Measurements from ENCODE around the gene PPM1A.

The PPM1A gene

DNA sequence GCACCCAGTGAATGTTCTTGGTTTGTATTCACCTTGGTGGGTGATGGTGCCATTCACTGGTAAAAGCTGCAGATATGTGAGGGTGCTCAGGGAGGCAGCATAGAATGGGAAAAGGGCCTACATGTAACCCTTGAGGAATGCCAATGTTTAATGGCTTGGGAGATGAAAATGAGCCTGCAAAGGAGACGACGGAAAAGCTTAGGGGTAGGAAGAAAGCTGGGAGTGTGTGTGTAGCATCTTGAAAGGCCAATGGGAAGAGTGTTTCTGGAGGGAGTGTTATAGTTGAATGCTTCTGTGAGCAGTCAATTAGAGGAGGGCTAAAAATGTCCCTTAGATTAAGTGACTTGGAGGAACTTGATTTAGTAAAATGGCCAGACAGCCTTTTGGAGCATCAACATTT, 24.9 kb downstream of the PPM1A start:
- TF ChIP-seq Cebpa-rat (IDR thresholded peaks at IDR 0.05), result no peak
- Histone ChIP-seq H3K36me3 (peaks cover 9 to 36% (median 23%) of the 10 kb centered on the region in 11 experiments; a peak in 20 of 22 replicates), H4K20me1 (peaks cover 26 to 99% (median 57%) of the 10 kb centered on the region in 11 experiments; a peak in 19 of 22 replicates), H3K9me3 (replicated peaks in 1 of 11) (peaks cover 0 to 14% (median 5%) of the 10 kb centered on the region in 11 experiments; a peak in 10 of 22 replicates), H3K4me3 (no peak overlapping the region), H3K27ac (no peak overlapping the region), H3K9ac (peak overlapping the region in 1 of 11 experiments; percentile 16; a peak in 1 of 22 replicates), H3K27me3 (no peaks in the 10 kb centered on the region), H3K4me2 (peak overlapping the region in 10 of 11 experiments; percentile 24 to 71 (median 45); a peak in 18 of 22 replicates), H3K4me1 (peaks cover 12 to 30% (median 17%) of the 10 kb centered on the region in 10 experiments; a peak in 18 of 20 replicates)

DNA sequence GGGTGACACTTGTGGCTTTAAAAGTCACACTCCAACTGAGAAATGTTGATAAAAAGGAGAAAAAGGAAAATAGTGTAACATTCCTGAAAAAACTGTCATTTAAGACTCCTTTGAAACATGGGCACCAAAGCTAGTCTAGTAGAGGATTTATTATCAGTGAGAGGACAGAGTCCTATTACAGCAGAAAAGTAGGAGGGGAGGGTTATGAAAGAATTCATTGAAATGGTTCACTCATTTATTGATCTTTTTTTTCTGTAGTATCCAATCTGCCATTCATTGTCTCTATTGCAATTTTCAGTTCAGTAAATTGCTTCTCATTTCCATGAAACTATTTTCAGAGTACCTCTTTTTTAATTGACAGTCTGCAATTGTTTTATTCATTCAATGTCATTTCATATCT, 25.4 kb downstream of the PPM1A start:
- no peak for TF ChIP-seq Cebpa-rat (IDR thresholded peaks at IDR 0.05)
- H3K27me3 ChIP-seq, result no peaks in the 10 kb centered on the region
- peak overlapping the region in 8 of 11 experiments; percentile 34 to 71 (median 45); a peak in 12 of 22 replicates for H3K4me2 ChIP-seq
- H3K4me3 ChIP-seq, result no peak overlapping the region
- peak overlapping the region in 1 of 11 experiments; percentile 16; a peak in 1 of 22 replicates for H3K9ac ChIP-seq
- H4K20me1 ChIP-seq, result peaks cover 26 to 99% (median 57%) of the 10 kb centered on the region in 11 experiments; a peak in 19 of 22 replicates
- H3K27ac ChIP-seq, result no peak overlapping the region
- peaks cover 0 to 13% (median 6%) of the 10 kb centered on the region in 11 experiments; a peak in 10 of 22 replicates for H3K9me3 ChIP-seq (replicated peaks in 1 of 11)
- H3K36me3 ChIP-seq, result peaks cover 13 to 36% (median 26%) of the 10 kb centered on the region in 11 experiments; a peak in 20 of 22 replicates
- peaks cover 12 to 35% (median 17%) of the 10 kb centered on the region in 10 experiments; a peak in 18 of 20 replicates for H3K4me1 ChIP-seq

DNA sequence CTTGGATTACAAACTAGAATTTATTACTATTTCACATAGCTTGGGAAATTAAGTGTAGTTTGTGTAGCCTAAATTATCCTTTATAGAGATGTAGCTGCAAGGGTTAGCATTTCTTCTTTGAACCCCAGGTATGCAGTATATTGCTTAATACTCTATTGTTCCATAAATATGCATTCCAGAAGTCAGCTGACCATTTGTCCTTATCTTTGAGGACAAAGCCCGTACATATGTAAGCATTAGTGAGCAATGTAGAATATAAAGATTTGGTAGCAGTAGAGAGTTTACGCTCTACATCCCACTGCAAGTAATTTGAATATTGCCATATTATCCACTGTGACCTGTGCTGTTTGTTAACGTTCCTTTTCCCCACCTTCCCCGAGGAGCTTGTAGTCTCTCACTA, 26.9 kb downstream of the PPM1A start:
- Histone ChIP-seq H3K4me3 (no peak overlapping the region), H3K36me3 (peaks cover 14 to 37% (median 29%) of the 10 kb centered on the region in 11 experiments; a peak in 20 of 22 replicates), H4K20me1 (peaks cover 26 to 99% (median 55%) of the 10 kb centered on the region in 11 experiments; a peak in 19 of 22 replicates), H3K4me2 (no peak overlapping the region), H3K4me1 (peaks cover 12 to 36% (median 17%) of the 10 kb centered on the region in 10 experiments; a peak in 18 of 20 replicates), H3K27ac (no peak overlapping the region), H3K9ac (no peak overlapping the region), H3K27me3 (no peaks in the 10 kb centered on the region), H3K9me3 (replicated peaks in 1 of 11) (peaks cover 0 to 12% (median 4%) of the 10 kb centered on the region in 11 experiments; a peak in 6 of 22 replicates)
- no peak for TF ChIP-seq Cebpa-rat (IDR thresholded peaks at IDR 0.05)

DNA sequence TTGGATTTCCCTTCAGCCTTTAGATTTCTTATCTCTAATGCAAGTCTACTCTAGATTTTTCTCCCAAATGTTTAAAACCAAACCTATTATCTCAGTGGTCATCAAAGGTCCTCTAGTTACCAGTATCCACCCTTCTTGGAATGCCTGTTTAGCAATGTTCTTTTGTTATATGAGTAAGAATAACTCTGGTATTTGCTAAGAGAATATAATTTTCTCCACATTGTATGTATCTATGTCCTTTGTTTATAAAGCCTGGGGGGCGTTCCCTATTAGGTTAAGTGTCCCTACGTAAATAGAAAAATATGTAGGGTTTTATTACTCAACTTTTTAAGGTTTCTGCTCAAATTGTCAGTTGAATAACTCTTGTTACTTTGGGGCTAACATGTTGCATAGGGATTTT, 27.3 kb downstream of the PPM1A start:
- no peak overlapping the region for H3K27ac ChIP-seq
- no peaks in the 10 kb centered on the region for H3K27me3 ChIP-seq
- peaks cover 26 to 99% (median 57%) of the 10 kb centered on the region in 11 experiments; a peak in 19 of 22 replicates for H4K20me1 ChIP-seq
- TF ChIP-seq Cebpa-rat (IDR thresholded peaks at IDR 0.05), result no peak
- peaks cover 11 to 37% (median 25%) of the 10 kb centered on the region in 11 experiments; a peak in 20 of 22 replicates for H3K36me3 ChIP-seq
- H3K4me3 ChIP-seq, result no peak overlapping the region
- H3K4me1 ChIP-seq, result peaks cover 12 to 36% (median 17%) of the 10 kb centered on the region in 10 experiments; a peak in 18 of 20 replicates
- H3K4me2 ChIP-seq, result no peak overlapping the region
- H3K9me3 ChIP-seq (replicated peaks in 1 of 11), result peaks cover 0 to 12% (median 0%) of the 10 kb centered on the region in 11 experiments; a peak in 5 of 22 replicates
- no peak overlapping the region for H3K9ac ChIP-seq

DNA sequence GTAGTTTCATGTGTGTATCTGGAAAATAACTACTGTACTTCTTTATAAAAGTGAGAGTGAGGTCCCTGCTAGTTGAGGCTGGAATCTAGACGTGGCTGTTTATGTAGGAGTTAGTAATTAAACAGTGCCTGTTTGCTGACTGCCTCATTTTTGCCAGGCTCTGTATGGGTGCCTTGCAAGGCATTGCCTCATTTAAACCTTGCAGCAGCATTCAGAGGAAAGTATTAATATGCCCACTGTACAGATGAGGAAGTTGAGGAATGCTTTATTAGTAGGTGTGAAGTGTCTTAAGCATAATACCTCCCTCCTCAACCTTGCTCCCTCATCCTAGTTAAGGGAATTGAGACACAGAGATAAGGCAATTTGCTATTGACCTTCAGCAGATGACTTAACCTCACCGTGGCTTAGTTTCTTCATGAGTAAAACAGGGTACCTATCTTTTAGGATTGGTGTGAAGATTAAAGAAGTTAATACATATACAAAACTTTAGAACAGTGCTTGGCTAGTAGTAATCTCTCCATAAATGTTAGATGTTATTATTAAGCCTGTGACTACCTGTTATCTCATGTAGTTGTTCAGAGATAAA, 28.7 kb downstream of the PPM1A start:
- H4K20me1 ChIP-seq, result peaks cover 26 to 100% (median 52%) of the 10 kb centered on the region in 11 experiments; a peak in 19 of 22 replicates
- no peaks in the 10 kb centered on the region for H3K27me3 ChIP-seq

DNA sequence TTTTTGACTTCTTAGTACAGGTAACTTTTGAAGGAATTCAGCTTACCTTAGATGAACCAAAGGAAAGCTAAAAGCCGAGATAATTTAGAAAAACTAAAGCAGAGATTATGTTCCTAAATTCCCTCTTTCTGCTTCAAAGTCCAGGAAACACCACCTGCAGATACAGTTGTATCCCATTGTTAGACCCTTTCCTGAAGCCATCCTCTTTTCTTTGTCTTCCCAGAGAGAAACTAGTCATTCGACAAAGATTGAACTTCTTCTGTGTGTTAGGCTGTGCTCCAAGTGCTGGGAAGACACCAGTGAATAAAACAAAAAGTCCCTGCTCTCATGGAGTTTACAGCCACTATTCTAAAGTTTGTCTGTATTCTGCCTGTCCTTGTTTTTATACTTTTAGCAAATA, 29.3 kb downstream of the PPM1A start:
- peaks cover 8 to 30% (median 11%) of the 10 kb centered on the region in 10 experiments; a peak in 18 of 20 replicates for H3K4me1 ChIP-seq
- H3K27me3 ChIP-seq, result no peaks in the 10 kb centered on the region
- H3K27ac ChIP-seq, result no peak overlapping the region
- H3K36me3 ChIP-seq, result peaks cover 26 to 52% (median 40%) of the 10 kb centered on the region in 11 experiments
- no peak overlapping the region for H3K4me2 ChIP-seq
- no peak overlapping the region for H3K4me3 ChIP-seq
- no peak for TF ChIP-seq Cebpa-rat (IDR thresholded peaks at IDR 0.05)
- H3K9me3 ChIP-seq (replicated peaks in 1 of 11), result peaks cover 0 to 12% (median 0%) of the 10 kb centered on the region in 11 experiments; a peak in 4 of 22 replicates
- H4K20me1 ChIP-seq, result peaks cover 22 to 100% (median 46%) of the 10 kb centered on the region in 11 experiments; a peak in 19 of 22 replicates
- no peak overlapping the region for H3K9ac ChIP-seq

More for the DNA sequence above, 28.7 kb downstream of the PPM1A start:
- no peak overlapping the region for H3K27ac ChIP-seq
- no peak overlapping the region for H3K9ac ChIP-seq
- peaks cover 20 to 46% (median 33%) of the 10 kb centered on the region in 11 experiments for H3K36me3 ChIP-seq
- H3K4me2 ChIP-seq, result no peak overlapping the region
- peaks cover 12 to 36% (median 17%) of the 10 kb centered on the region in 10 experiments; a peak in 18 of 20 replicates for H3K4me1 ChIP-seq
- no peak overlapping the region for H3K4me3 ChIP-seq
- TF ChIP-seq Cebpa-rat (IDR thresholded peaks at IDR 0.05), result no peak
- H3K9me3 ChIP-seq (replicated peaks in 1 of 11), result peaks cover 0 to 12% (median 0%) of the 10 kb centered on the region in 11 experiments; a peak in 4 of 22 replicates

DNA sequence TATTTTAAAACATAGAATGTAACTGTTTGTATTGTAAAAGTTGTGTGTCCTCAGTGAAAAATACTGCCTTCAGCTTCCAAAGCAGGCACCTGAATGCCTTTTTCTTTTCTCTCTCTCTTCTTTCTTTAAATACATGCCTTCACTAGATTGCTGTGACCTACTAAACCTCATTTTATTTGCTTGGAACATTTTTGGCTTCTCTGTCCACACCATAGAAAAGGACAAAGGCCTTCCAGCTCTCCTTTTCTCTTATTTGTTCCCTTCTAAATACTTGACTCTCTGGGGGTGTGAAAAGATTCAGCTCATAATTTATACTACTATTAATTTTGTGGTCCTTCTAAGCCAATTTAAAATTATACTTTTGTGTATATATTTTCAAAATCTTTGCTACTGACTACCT, 38.4 kb downstream of the PPM1A start:
- no peak overlapping the region for H3K4me3 ChIP-seq
- peaks cover 48 to 85% (median 70%) of the 10 kb centered on the region in 11 experiments for H3K36me3 ChIP-seq
- H4K20me1 ChIP-seq, result peaks cover 0 to 17% (median 4%) of the 10 kb centered on the region in 11 experiments; a peak in 6 of 22 replicates
- no peak for TF ChIP-seq Cebpa-rat (IDR thresholded peaks at IDR 0.05)
- H3K4me1 ChIP-seq, result no peaks in the 10 kb centered on the region
- no peak overlapping the region for H3K9ac ChIP-seq
- H3K27me3 ChIP-seq, result no peaks in the 10 kb centered on the region
- H3K27ac ChIP-seq, result no peak overlapping the region
- 0 out of 22 replicates have a peak, but pooled peaks cover 0 to 3% (median 0%) of the 10 kb centered on the region in 11 experiments for H3K9me3 ChIP-seq (replicated peaks in 1 of 11)
- no peak overlapping the region for H3K4me2 ChIP-seq

DNA sequence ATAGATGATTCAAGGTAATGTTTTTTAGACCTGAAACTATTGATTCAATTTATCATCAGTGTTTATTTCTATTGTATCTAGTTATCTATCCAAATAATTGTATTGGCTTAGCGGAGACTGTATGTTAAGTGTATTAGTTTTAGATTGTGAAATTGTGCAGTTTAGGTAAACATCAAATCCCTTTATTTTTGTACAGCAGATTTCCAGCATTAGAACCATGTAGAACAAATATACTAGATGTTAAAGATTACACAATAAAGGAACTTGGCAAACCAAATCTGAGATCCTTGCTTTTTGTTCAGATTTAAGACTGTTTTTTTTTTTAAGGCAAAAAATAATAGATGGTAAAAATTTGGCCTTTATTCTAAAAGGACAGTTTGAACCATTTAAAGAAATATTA, 39.3 kb downstream of the PPM1A start:
- Histone ChIP-seq H4K20me1 (peaks cover 0 to 9% (median 0%) of the 10 kb centered on the region in 11 experiments; a peak in 3 of 22 replicates), H3K36me3 (peaks cover 48 to 85% (median 70%) of the 10 kb centered on the region in 11 experiments), H3K27ac (no peak overlapping the region), H3K9me3 (replicated peaks in 1 of 11) (no peaks in the 10 kb centered on the region), H3K27me3 (no peaks in the 10 kb centered on the region), H3K4me3 (no peak overlapping the region), H3K4me1 (no peaks in the 10 kb centered on the region), H3K4me2 (no peak overlapping the region), H3K9ac (no peak overlapping the region)
- TF ChIP-seq Cebpa-rat (IDR thresholded peaks at IDR 0.05), result no peak
